ENCODE data around the gene EHMT1. TPM values are rescaled to one million over a fixed set of nuclear protein-coding genes. Genes with fewer than 3 reads are reported as not detected.

Gene EHMT1
- total and polyA plus RNA-seq, 2 experiments from 2014 or later: 162 to 177 TPM

- no peaks in the 10 kb centered on the region for H3K27me3 ChIP-seq (ENCODE audit: insufficient read depth)
- Mint-ChIP-seq H3K9me3 (no peaks in the 10 kb centered on the region; the same call in 2 of the 3 replicates), H3K36me3 (ENCODE audit: low read depth) (peaks cover 48% of the 10 kb centered on the region), H3K27me3 (ENCODE audit: insufficient read depth, low read depth, poor library complexity) (peaks cover 5% of the 10 kb centered on the region), H3K4me3 (no peak overlapping the region), H3K27ac (no peak overlapping the region), H3K4me1 (no peaks in the 10 kb centered on the region)
- H3K4me3 ChIP-seq: no peak overlapping the region
- no peak for TF ChIP-seq NANOG (IDR thresholded peaks at IDR 0.05; ENCODE audit: borderline replicate concordance)
- no peak overlapping the region for H2AFZ ChIP-seq
- H3K4me2 ChIP-seq: no peak overlapping the region
- H3K9me2 ChIP-seq (ENCODE audit: insufficient read depth): no peaks in the 10 kb centered on the region
- ATAC-seq (no peak), DNase-seq (ENCODE audit: low spot score) (no peak)
- H3K4me1 ChIP-seq (ENCODE audit: insufficient read depth): no peaks in the 10 kb centered on the region
- peaks cover 21% of the 10 kb centered on the region for H3K36me3 ChIP-seq (ENCODE audit: insufficient read depth)
- no peak overlapping the region for H3K27ac ChIP-seq (ENCODE audit: low read depth)
- peaks cover 10% of the 10 kb centered on the region; the same call in 1 of the 2 replicates for H4K20me1 ChIP-seq (replicated peaks; ENCODE audit: insufficient read depth)
- 0 out of 2 replicates have a peak, but pooled peaks cover 4% of the 10 kb centered on the region for H3F3A ChIP-seq (replicated peaks; ENCODE audit: low read depth)
- peaks cover 13% of the 10 kb centered on the region for H3K79me2 ChIP-seq (replicated peaks; ENCODE audit: insufficient read depth)
Observed at GRCh38 chr9:137569609-137570203, 49.1 kb upstream of the EHMT1 start.

- no peaks in the 10 kb centered on the region; the same call in 2 of the 3 replicates for H3K9me3 Mint-ChIP-seq
- no peak for TF ChIP-seq CREB1 (CRISPR knock-in tag; IDR thresholded peaks at IDR 0.05; ENCODE audit: low read depth)
- TF ChIP-seq EZH2 (IDR thresholded peaks at IDR 0.05; ENCODE audit: low read depth, unreplicated experiment): no peak
- TF ChIP-seq NANOG (IDR thresholded peaks at IDR 0.05; ENCODE audit: borderline replicate concordance): no peak
- TF ChIP-seq POLR2AphosphoS5 (IDR thresholded peaks at IDR 0.05; ENCODE audit: low read depth): no peak
- no peak for TF ChIP-seq JUNB (IDR thresholded peaks at IDR 0.05; ENCODE audit: unreplicated experiment)
- TF ChIP-seq STAT1 (IDR thresholded peaks at IDR 0.05; ENCODE audit: unreplicated experiment): no peak
- no peak for TF ChIP-seq ZNF331 (CRISPR knock-in tag; IDR thresholded peaks at IDR 0.05; ENCODE audit: low read depth)
- no peak for TF ChIP-seq EZH2phosphoT487 (IDR thresholded peaks at IDR 0.05; ENCODE audit: unreplicated experiment)
- Histone ChIP-seq H3K27ac (ENCODE audit: low read depth) (no peak overlapping the region), H3K27me3 (ENCODE audit: insufficient read depth) (no peaks in the 10 kb centered on the region), H3K4me2 (no peak overlapping the region), H3K79me2 (replicated peaks; ENCODE audit: insufficient read depth) (peaks cover 15% of the 10 kb centered on the region), H3K9me2 (ENCODE audit: insufficient read depth) (no peaks in the 10 kb centered on the region), H3K4me3 (no peak overlapping the region), H3K4me1 (ENCODE audit: insufficient read depth) (no peaks in the 10 kb centered on the region), H4K20me1 (replicated peaks; ENCODE audit: insufficient read depth) (peaks cover 15% of the 10 kb centered on the region; the same call in 1 of the 2 replicates), H2AFZ (no peak overlapping the region), H3F3A (replicated peaks; ENCODE audit: low read depth) (0 out of 2 replicates have a peak, but pooled peaks cover 4% of the 10 kb centered on the region), H3K36me3 (ENCODE audit: insufficient read depth) (peaks cover 26% of the 10 kb centered on the region)
- DNase-seq (ENCODE audit: low spot score) (no peak), ATAC-seq (no peak)
- H3K27ac Mint-ChIP-seq: no peak overlapping the region; the same call in 1 of the 2 replicates
- H3K4me3 Mint-ChIP-seq: no peak overlapping the region; the same call in 2 of the 3 replicates
- H3K36me3 Mint-ChIP-seq (ENCODE audit: low read depth): peaks cover 53% of the 10 kb centered on the region
- H3K27me3 Mint-ChIP-seq (ENCODE audit: insufficient read depth, low read depth, poor library complexity): peaks cover 9% of the 10 kb centered on the region
- no peaks in the 10 kb centered on the region; the same call in 2 of the 3 replicates for H3K4me1 Mint-ChIP-seq
Observed at GRCh38 chr9:137570566-137570965, 48.2 kb upstream of the EHMT1 start.

- Mint-ChIP-seq H3K27ac (no peak overlapping the region), H3K4me1 (peaks cover 9% of the 10 kb centered on the region), H3K27me3 (ENCODE audit: insufficient read depth, low read depth, poor library complexity) (peaks cover 13% of the 10 kb centered on the region), H3K4me3 (no peak overlapping the region), H3K9me3 (no peaks in the 10 kb centered on the region), H3K36me3 (ENCODE audit: low read depth) (peaks cover 63% of the 10 kb centered on the region)
- H3K27me3 ChIP-seq (ENCODE audit: insufficient read depth): no peaks in the 10 kb centered on the region
- H3K4me2 ChIP-seq: no peak overlapping the region
- peaks cover 11% of the 10 kb centered on the region for H3K4me1 ChIP-seq (ENCODE audit: insufficient read depth)
- no peak for DNase-seq (ENCODE audit: low spot score)
- ATAC-seq: no peak
- no peak overlapping the region for H3K4me3 ChIP-seq
- no peak overlapping the region for H3K27ac ChIP-seq (ENCODE audit: low read depth)
- H3K36me3 ChIP-seq (ENCODE audit: insufficient read depth): peaks cover 29% of the 10 kb centered on the region
- H3F3A ChIP-seq (replicated peaks; ENCODE audit: low read depth): peaks cover 12% of the 10 kb centered on the region; the same call in 1 of the 2 replicates
- peaks cover 44% of the 10 kb centered on the region for H3K79me2 ChIP-seq (replicated peaks; ENCODE audit: insufficient read depth)
- no peaks in the 10 kb centered on the region for H3K9me2 ChIP-seq (ENCODE audit: insufficient read depth)
- H2AFZ ChIP-seq: no peak overlapping the region
- H4K20me1 ChIP-seq (replicated peaks; ENCODE audit: insufficient read depth): peaks cover 23% of the 10 kb centered on the region; the same call in 1 of the 2 replicates
- no peak for TF ChIP-seq REST (IDR thresholded peaks at IDR 0.05; ENCODE audit: unreplicated experiment)
- no peak for TF ChIP-seq CTCF (conservative IDR thresholded peaks at IDR 0.05; ENCODE audit: low read depth in 2 of 2)
- no peak for TF ChIP-seq EZH2 (IDR thresholded peaks at IDR 0.05; ENCODE audit: low read depth, unreplicated experiment)
- TF ChIP-seq NANOG (IDR thresholded peaks at IDR 0.05; ENCODE audit: borderline replicate concordance): no peak
- TF ChIP-seq JUNB (IDR thresholded peaks at IDR 0.05; ENCODE audit: unreplicated experiment): no peak
- no peak for TF ChIP-seq ZNF114 (CRISPR knock-in tag; IDR thresholded peaks at IDR 0.05)
- TF ChIP-seq CREB1 (CRISPR knock-in tag; IDR thresholded peaks at IDR 0.05; ENCODE audit: low read depth): no peak
- TF ChIP-seq ETS1 (IDR thresholded peaks at IDR 0.05): no peak
- TF ChIP-seq POLR2AphosphoS5 (IDR thresholded peaks at IDR 0.05; ENCODE audit: low read depth): no peak
- no peak for TF ChIP-seq STAT1 (IDR thresholded peaks at IDR 0.05; ENCODE audit: unreplicated experiment)
Observed at GRCh38 chr9:137574192-137574591, 44.6 kb upstream of the EHMT1 start.
